G401 (cell line): ENCODE measurements around the gene ARID1B. TPM values are rescaled to one million over a fixed set of nuclear protein-coding genes. Genes with fewer than 3 reads are reported as not detected.

Experiments used
- DNase-seq: peaks from one replicate; pipeline ENCODE4 v3.0.0-alpha.2; 2015; ENCODE audit warnings: low spot score
- in situ Hi-C: cut with HindIII; loops from 2 replicates; pipeline ENCODE4 v1.10.0; 2016; ENCODE audit warnings: low sequenced_read_pairs, mixed read lengths
- total RNA-seq: library from RNA; depleted of rRNA; stranded (reverse); fragments of >200 nt; shearing (Covaris generic); gene quantifications from 2 replicates; pipeline ENCODE4 v1.2.3, GENCODE V29; 2014

Gene ARID1B
- total RNA-seq, 1 experiment from 2014 or later, result 24.3 TPM

GRCh38 chr6:157239148-157239547, 462.0 kb downstream of the ARID1B start:
- DNase-seq, result no peak
- in situ Hi-C loops, result no loop called here

GRCh38 chr6:157239671-157240058, 462.5 kb downstream of the ARID1B start:
- no peak for DNase-seq
- in situ Hi-C loops, result no loop called here

GRCh38 chr6:157240059-157240959, 463.1 kb downstream of the ARID1B start:
- in situ Hi-C loops, result no loop called here
- DNase-seq, result no peak

GRCh38 chr6:157240960-157241311, 463.8 kb downstream of the ARID1B start:
- DNase-seq, result no peak
- in situ Hi-C loops, result no loop called here

- in situ Hi-C loops, result no loop called here
- no peak for DNase-seq
Observed at GRCh38 chr6:157242791-157243190, 465.6 kb downstream of the ARID1B start.

GRCh38 chr6:157244175-157244574, 467.0 kb downstream of the ARID1B start:
- no peak for DNase-seq
- in situ Hi-C loops, result no loop called here

- DNase-seq, result no peak
- in situ Hi-C loops, result no loop called here
Observed at GRCh38 chr6:157244780-157245179, 467.6 kb downstream of the ARID1B start.

- DNase-seq, result no peak
- in situ Hi-C loops, result no loop called here
Observed at GRCh38 chr6:157245436-157245835, 468.3 kb downstream of the ARID1B start.

- DNase-seq, result no peak
- in situ Hi-C loops, result no loop called here
Observed at GRCh38 chr6:157246048-157246630, 469.0 kb downstream of the ARID1B start.

- DNase-seq, result no peak
- in situ Hi-C loops, result no loop called here
Observed at GRCh38 chr6:157246771-157247484, 469.8 kb downstream of the ARID1B start.

GRCh38 chr6:157248264-157248663, 471.1 kb downstream of the ARID1B start:
- no peak for DNase-seq
- in situ Hi-C loops, result no loop called here

- in situ Hi-C loops, result no loop called here
- DNase-seq, result no peak
Observed at GRCh38 chr6:157249826-157250225, 472.6 kb downstream of the ARID1B start.

GRCh38 chr6:157251586-157252247, 474.5 kb downstream of the ARID1B start:
- DNase-seq, result no peak
- in situ Hi-C loops, result no loop called here

- in situ Hi-C loops, result no loop called here
- DNase-seq, result no peak
Observed at GRCh38 chr6:157253017-157253416, 475.8 kb downstream of the ARID1B start.

GRCh38 chr6:157253699-157254098, 476.5 kb downstream of the ARID1B start:
- in situ Hi-C loops, result no loop called here
- DNase-seq, result no peak

GRCh38 chr6:157254538-157254937, 477.4 kb downstream of the ARID1B start:
- in situ Hi-C loops, result no loop called here
- DNase-seq, result no peak

- no peak for DNase-seq
- in situ Hi-C loops, result no loop called here
Observed at GRCh38 chr6:157255079-157255478, 477.9 kb downstream of the ARID1B start.

- DNase-seq, result no peak
- in situ Hi-C loops, result no loop called here
Observed at GRCh38 chr6:157258878-157259277, 481.7 kb downstream of the ARID1B start.

GRCh38 chr6:157259443-157259842, 482.3 kb downstream of the ARID1B start:
- DNase-seq, result no peak
- in situ Hi-C loops, result no loop called here
